Esophagus squamous epithelium (tissue), 5 donors: ENCODE data around the gene SNORC. TPM values are rescaled to one million over a fixed set of nuclear protein-coding genes. Genes with fewer than 3 reads are reported as not detected.

Source experiments
- DNase-seq: peaks from one replicate; lab custom pipeline; 2025; lab: John Stamatoyannopoulos, UW
- H3K27ac ChIP-seq, 4 donors: fragments of 200-600 bp; sonication (generic); one replicate each; pipeline ENCODE4 v1.5.1; 2016 to 2019; ENCODE audit warnings: mild to moderate bottlenecking in 1 of 4
- H3K27me3 ChIP-seq, 4 donors: fragments of 200-600 bp; sonication (generic); 1 replicate in 3 of 4; 2 replicates in 1 of 4; pipeline versions ENCODE4 v1.5.1 to v1.6.0; 2017 to 2021; ENCODE audit warnings: antibody characterized with exemption in 1 of 4
- H3K36me3 ChIP-seq, 3 donors: fragments of 200-600 bp; sonication (generic); one replicate each; pipeline ENCODE4 v1.5.1; 2016 to 2019
- H3K4me1 ChIP-seq, 3 donors: fragments of 200-600 bp; sonication (generic); one replicate each; pipeline ENCODE4 v1.5.1; 2017 to 2019
- H3K4me3 ChIP-seq, 4 donors: fragments of 200-600 bp; sonication (generic); 1 replicate in 3 of 4; 2 replicates in 1 of 4; pipeline ENCODE4 v1.5.1; 2016 to 2019; ENCODE audit warnings: mild to moderate bottlenecking in 2 of 4, moderate library complexity in 1 of 4
- H3K9me3 ChIP-seq, 3 donors: fragments of 200-600 bp; sonication (generic); one replicate each; pipeline ENCODE4 v1.5.1; 2016 to 2019
- POLR2A ChIP-seq, 4 donors: fragments of 450-650 bp; IDR thresholded peaks; one replicate each; pipeline ENCODE4 v1.6.1; 2017; ENCODE audit warnings: antibody characterized with exemption in 4 of 4, mild to moderate bottlenecking in 4 of 4, moderate library complexity in 3 of 4
- WGBS, 2 donors: methylation state at CpG; one replicate each; pipeline ENCODE4 v1.1.5; 2018; 5-methylcytosine and 5-hydroxymethylcytosine counted together
- intact Hi-C: fragments of 100-400 bp; cut with DNase I; formaldehyde crosslinking; loops from one replicate; pipeline ENCODE4 v1.15.0; 2022
- total RNA-seq, 4 donors: library from RNA; depleted of rRNA; stranded (reverse); fragments of >200 nt; gene quantifications; one replicate each; pipeline ENCODE4 v1.1.0, GENCODE V29; 2016
- TF ChIP-seq, protein P1 (sequence below), 6 experiments: fragments of 450-650 bp in 4 of 6; fragments of 200-600 bp in 2 of 6; sonication (generic) in 2 of 6; IDR thresholded peaks; one replicate each; pipeline ENCODE4 v1.5.1; 2016 to 2019; ENCODE audit warnings: antibody characterized with exemption in 6 of 6, mild to moderate bottlenecking in 4 of 6, moderate library complexity in 4 of 6
- donor health status: DM: yes; HTN: yes; CAD: no.

Gene SNORC
- total RNA-seq, 4 donors from 2014 or later: 0.26 to 0.83 (median 0.66) TPM

DNA sequence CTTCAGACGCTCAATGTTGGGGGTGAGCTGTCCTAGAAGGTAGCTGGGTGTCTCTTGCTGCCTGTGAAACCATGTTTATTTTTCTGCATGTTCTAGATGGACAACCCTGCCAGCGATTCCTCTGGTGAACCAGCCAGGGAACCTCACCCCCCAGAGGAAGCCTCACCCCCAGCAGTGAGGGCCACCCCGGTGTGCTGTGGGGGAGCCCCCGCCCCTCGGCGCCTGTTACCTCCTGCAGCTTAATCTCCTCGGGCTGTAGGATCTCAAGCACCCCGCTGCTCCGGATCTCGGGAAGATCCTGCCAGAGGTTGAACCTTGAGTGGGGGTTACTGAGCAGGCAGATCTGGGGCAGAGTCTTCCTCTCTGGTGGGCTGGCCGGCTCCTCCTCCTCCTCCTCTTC, 50.0 kb downstream of the SNORC start:
- Histone ChIP-seq H3K27ac (no peak overlapping the region), H3K27me3 (peaks cover 0 to 33% (median 0%) of the 10 kb centered on the region in 4 donors), H3K4me3 (no peak overlapping the region), H3K4me1 (peaks cover 0 to 6% (median 0%) of the 10 kb centered on the region in 3 donors), H3K36me3 (peaks cover 0 to 8% (median 0%) of the 10 kb centered on the region in 3 donors), H3K9me3 (no peaks in the 10 kb centered on the region)
- no peak for DNase-seq
- TF ChIP-seq, protein P1, sequence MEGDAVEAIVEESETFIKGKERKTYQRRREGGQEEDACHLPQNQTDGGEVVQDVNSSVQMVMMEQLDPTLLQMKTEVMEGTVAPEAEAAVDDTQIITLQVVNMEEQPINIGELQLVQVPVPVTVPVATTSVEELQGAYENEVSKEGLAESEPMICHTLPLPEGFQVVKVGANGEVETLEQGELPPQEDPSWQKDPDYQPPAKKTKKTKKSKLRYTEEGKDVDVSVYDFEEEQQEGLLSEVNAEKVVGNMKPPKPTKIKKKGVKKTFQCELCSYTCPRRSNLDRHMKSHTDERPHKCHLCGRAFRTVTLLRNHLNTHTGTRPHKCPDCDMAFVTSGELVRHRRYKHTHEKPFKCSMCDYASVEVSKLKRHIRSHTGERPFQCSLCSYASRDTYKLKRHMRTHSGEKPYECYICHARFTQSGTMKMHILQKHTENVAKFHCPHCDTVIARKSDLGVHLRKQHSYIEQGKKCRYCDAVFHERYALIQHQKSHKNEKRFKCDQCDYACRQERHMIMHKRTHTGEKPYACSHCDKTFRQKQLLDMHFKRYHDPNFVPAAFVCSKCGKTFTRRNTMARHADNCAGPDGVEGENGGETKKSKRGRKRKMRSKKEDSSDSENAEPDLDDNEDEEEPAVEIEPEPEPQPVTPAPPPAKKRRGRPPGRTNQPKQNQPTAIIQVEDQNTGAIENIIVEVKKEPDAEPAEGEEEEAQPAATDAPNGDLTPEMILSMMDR (IDR thresholded peaks at IDR 0.05): no peak
- no peak for TF ChIP-seq POLR2A (IDR thresholded peaks at IDR 0.05)
- intact Hi-C loops: no loop called here
- 100% methylated on average over 2 of the region's 11 CpGs; no CpG with 5 or more reads in 1 of the 2 donors for WGBS, 2 donors

DNA sequence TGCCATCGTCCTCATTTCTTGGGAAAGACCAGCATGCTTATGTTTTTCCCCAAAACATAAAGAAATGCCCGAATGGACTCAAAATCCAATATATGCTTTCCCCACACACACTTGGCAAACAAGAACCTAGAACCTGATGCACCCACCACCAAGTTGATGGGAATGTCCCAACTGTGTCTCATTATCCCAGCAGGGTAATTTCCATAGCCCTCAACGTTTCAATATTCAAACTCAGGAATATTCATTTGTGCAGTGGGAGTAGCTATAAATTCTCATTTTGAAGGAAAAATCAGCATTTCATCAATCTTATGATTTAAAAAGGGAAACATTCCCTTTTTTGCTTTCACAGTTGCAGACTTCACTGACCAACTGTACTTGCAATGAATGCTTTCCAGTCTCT, 50.7 kb downstream of the SNORC start:
- WGBS, 2 donors: 72 to 76% methylated on average over 3 of the region's 3 CpGs

DNA sequence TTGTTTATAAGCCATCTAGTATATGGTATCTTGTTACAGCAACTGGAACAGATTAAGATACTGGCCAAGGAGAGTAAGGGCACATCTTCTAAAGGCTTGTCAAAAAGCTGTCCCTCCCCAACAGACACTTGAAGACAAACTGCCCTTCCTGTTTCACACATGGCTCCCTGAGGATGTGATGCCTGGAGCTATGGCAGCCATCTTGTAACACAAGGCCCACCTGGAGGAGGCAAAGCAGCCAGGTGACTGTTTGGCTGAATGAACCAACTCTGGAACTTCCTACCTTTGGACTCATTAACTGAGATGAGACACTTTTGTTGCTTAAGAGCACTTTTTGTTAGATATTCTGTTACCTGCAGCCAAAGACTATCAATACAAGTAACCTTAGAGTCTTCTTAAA, 54.4 kb downstream of the SNORC start:
- Histone ChIP-seq H3K9me3 (no peaks in the 10 kb centered on the region), H3K4me1 (peaks cover 0 to 45% (median 22%) of the 10 kb centered on the region in 3 donors), H3K4me3 (no peak overlapping the region), H3K27me3 (peaks cover 0 to 71% (median 5%) of the 10 kb centered on the region in 4 donors), H3K36me3 (peaks cover 0 to 8% (median 0%) of the 10 kb centered on the region in 3 donors), H3K27ac (no peak overlapping the region)
- TF ChIP-seq, protein P1 (IDR thresholded peaks at IDR 0.05): no peak
- no peak for TF ChIP-seq POLR2A (IDR thresholded peaks at IDR 0.05)
- intact Hi-C loops: no loop called here
- no peak for DNase-seq

More for the DNA sequence above, 50.7 kb downstream of the SNORC start:
- Histone ChIP-seq H3K4me1 (peaks cover 0 to 13% (median 0%) of the 10 kb centered on the region in 3 donors), H3K27ac (no peak overlapping the region), H3K36me3 (peaks cover 0 to 8% (median 0%) of the 10 kb centered on the region in 3 donors), H3K4me3 (no peak overlapping the region), H3K27me3 (peaks cover 0 to 40% (median 0%) of the 10 kb centered on the region in 4 donors), H3K9me3 (no peaks in the 10 kb centered on the region)
- intact Hi-C loops: no loop called here
- DNase-seq: no peak
- TF ChIP-seq, protein P1 (IDR thresholded peaks at IDR 0.05): no peak
- TF ChIP-seq POLR2A (IDR thresholded peaks at IDR 0.05): no peak

DNA sequence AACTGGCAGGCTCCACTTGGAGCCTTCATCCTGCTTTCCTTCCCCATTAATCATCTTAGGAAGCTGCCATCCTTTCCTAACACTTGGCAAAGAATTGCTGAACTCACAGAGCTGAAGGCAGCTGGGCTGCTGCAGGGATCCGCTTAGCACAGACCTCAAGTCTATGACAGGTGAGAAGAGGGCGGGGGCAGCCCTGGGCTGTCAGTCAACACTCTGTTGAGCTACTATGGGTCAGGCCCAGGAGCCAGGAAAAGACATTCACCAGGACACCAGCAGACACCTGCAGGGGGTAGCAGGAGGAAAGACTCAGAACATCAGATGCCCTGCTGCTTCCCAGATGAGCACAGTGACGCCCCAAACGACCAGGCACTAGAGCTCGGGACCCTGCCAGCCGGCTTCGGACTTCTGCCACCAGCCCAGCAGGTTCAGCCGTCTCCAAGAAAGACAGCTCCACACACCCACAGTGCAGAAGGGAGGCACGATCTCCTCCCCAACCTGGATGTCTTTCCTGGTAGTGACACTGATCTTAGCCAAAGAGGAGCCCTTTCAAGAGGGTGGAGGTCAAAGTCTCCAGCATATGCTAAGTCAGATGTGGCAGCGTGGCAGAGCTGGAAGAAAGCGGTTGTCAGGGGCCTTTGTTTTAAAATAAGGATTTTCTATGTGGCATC, 55.2 kb downstream of the SNORC start:
- intact Hi-C loops: no loop called here
- WGBS, 2 donors: 26 to 32% methylated on average over 7 to 9 of the region's 11 CpGs

DNA sequence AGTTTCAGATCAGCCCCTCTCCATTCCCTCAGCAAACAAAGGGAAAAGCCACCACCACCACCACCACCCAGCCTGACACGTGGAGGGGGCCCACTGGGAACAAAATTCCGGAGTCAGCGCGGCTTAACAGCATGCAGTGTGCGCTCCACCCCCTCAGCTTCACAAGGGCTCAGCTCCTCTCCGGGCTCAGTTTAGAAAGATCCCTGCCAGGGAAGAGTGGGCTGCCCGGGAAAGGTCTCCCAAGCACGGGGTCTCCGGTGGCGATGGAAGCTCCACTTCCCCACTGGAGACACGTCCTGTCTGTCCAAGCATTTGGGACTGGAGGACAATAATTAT, 55.7 kb downstream of the SNORC start:
- H3K4me3 ChIP-seq: no peak overlapping the region
- peak overlapping the region in 2 of 4 donors; percentile 7 to 33 for H3K27ac ChIP-seq
- H3K9me3 ChIP-seq: no peaks in the 10 kb centered on the region
- H3K27me3 ChIP-seq: peaks cover 0 to 75% (median 5%) of the 10 kb centered on the region in 4 donors
- H3K4me1 ChIP-seq: peaks cover 0 to 45% (median 22%) of the 10 kb centered on the region in 3 donors
- intact Hi-C loops: no loop called here
- H3K36me3 ChIP-seq: no peaks in the 10 kb centered on the region
- TF ChIP-seq POLR2A (IDR thresholded peaks at IDR 0.05): no peak
- TF ChIP-seq, protein P1 (IDR thresholded peaks at IDR 0.05): no peak
- 76 to 83% methylated on average over 3 to 11 of the region's 11 CpGs for WGBS, 2 donors
- no peak for DNase-seq

More for the DNA sequence above, 55.2 kb downstream of the SNORC start:
- TF ChIP-seq POLR2A (IDR thresholded peaks at IDR 0.05): no peak
- TF ChIP-seq, protein P1 (IDR thresholded peaks at IDR 0.05): no peak
- Histone ChIP-seq H3K4me3 (no peak overlapping the region), H3K27me3 (peaks cover 0 to 75% (median 5%) of the 10 kb centered on the region in 4 donors), H3K27ac (peak overlapping the region in 2 of 4 donors; percentile 7 to 33), H3K4me1 (peaks cover 0 to 45% (median 22%) of the 10 kb centered on the region in 3 donors), H3K36me3 (peaks cover 0 to under 1% (median 0%) of the 10 kb centered on the region in 3 donors), H3K9me3 (no peaks in the 10 kb centered on the region)
- DNase-seq: no peak
